ENCODE results near the gene TMEM79. TPM values are rescaled to one million over a fixed set of nuclear protein-coding genes. Genes with fewer than 3 reads are reported as not detected.

TMEM79 gene
- total RNA-seq, 1 experiment from 2014 or later, result 12.8 TPM

DNA sequence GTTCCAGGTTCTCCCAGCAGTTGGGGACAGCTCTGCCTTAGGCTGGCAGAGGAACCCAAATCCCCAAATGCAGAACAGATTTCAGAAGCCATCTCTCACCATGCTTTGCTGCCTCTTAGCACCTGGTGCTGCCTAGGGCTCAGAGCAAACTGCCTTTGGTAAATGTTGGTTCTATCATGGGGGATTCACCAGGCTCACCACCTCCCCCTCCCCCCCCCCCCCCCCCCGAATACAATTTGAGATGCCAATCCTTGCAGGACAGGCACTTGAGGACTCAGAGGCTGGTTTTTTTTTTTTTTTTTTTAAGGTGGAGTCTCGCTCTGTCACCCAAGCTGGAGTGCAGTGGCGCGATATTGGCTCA, 35.8 kb upstream of the TMEM79 start:
- CTCF ChIA-PET, result interaction anchor here (0.7 to 0.9 kb wide), 3 partner anchors 18 to 1701 kb away, joined by 3 to 9 read pairs (median 5); no protein-coding TSS in a partner anchor
- no peaks in the 10 kb centered on the region for H3K4me1 Mint-ChIP-seq (ENCODE audit: low read depth, unreplicated experiment)
- TF ChIP-seq CTCF (IDR thresholded peaks at IDR 0.05; ENCODE audit: unreplicated experiment), result no peak
- intact Hi-C loops (cut with micrococcal nuclease; ENCODE audit: unreplicated experiment), result no loop called here
- no peak for DNase-seq
- peaks cover 48% of the 10 kb centered on the region for H3K36me3 Mint-ChIP-seq (ENCODE audit: insufficient read depth, unreplicated experiment)
- no peak overlapping the region for H3K27ac Mint-ChIP-seq (ENCODE audit: unreplicated experiment)
- peaks cover 23% of the 10 kb centered on the region for H3K27me3 Mint-ChIP-seq (ENCODE audit: unreplicated experiment)
- no TSS peak for BruUV-seq (replicated peaks)
- H3K9me3 Mint-ChIP-seq (ENCODE audit: low read depth, unreplicated experiment), result no peaks in the 10 kb centered on the region
- H3K4me3 Mint-ChIP-seq (ENCODE audit: low read depth, unreplicated experiment), result no peak overlapping the region

DNA sequence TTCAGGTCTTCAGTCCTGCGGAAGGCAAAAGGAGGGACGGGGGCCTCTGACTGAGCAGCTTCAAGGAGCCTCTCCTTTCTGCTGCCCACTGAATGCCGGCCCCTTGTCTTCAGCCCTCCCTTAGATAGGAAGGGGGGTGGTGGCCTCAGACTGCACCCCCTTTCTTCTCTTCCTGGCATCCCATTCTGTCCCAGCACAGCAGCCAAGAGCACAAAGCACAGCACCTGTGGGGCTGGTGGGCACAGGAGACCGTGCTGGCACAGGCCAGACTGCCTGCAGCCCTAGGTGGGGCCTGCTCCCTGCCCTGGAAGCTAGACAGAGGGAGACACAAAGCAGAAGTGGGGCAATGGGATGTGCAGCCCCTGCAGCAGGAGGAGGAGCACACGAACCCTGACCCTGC, 34.5 kb upstream of the TMEM79 start:
- no TSS peak for BruUV-seq (replicated peaks)
- Mint-ChIP-seq H3K36me3 (ENCODE audit: insufficient read depth, unreplicated experiment) (peaks cover 41% of the 10 kb centered on the region), H3K4me3 (ENCODE audit: low read depth, unreplicated experiment) (no peak overlapping the region), H3K9me3 (ENCODE audit: low read depth, unreplicated experiment) (no peaks in the 10 kb centered on the region), H3K27ac (ENCODE audit: unreplicated experiment) (no peak overlapping the region), H3K4me1 (ENCODE audit: low read depth, unreplicated experiment) (no peaks in the 10 kb centered on the region), H3K27me3 (ENCODE audit: unreplicated experiment) (peaks cover 22% of the 10 kb centered on the region)
- DNase-seq, result no peak
- CTCF ChIA-PET, result no interaction called here
- no peak for TF ChIP-seq CTCF (IDR thresholded peaks at IDR 0.05; ENCODE audit: unreplicated experiment)
- intact Hi-C loops (cut with micrococcal nuclease; ENCODE audit: unreplicated experiment), result no loop called here

- H3K4me1 Mint-ChIP-seq (ENCODE audit: low read depth, unreplicated experiment), result no peaks in the 10 kb centered on the region
Measured at GRCh38 chr1:156251527-156251926, 32.6 kb upstream of the TMEM79 start.

GRCh38 chr1:156253634-156254033, 30.5 kb upstream of the TMEM79 start:
- Mint-ChIP-seq H3K27me3 (ENCODE audit: unreplicated experiment) (no peaks in the 10 kb centered on the region), H3K9me3 (ENCODE audit: low read depth, unreplicated experiment) (no peaks in the 10 kb centered on the region), H3K27ac (ENCODE audit: unreplicated experiment) (no peak overlapping the region), H3K4me3 (ENCODE audit: low read depth, unreplicated experiment) (no peak overlapping the region), H3K4me1 (ENCODE audit: low read depth, unreplicated experiment) (no peaks in the 10 kb centered on the region), H3K36me3 (ENCODE audit: insufficient read depth, unreplicated experiment) (peaks cover 37% of the 10 kb centered on the region)
- no TSS peak for BruUV-seq (replicated peaks)
- no peak for DNase-seq
- TF ChIP-seq CTCF (IDR thresholded peaks at IDR 0.05; ENCODE audit: unreplicated experiment), result no peak
- intact Hi-C loops (cut with micrococcal nuclease; ENCODE audit: unreplicated experiment), result no loop called here
- CTCF ChIA-PET, result no interaction called here

More at GRCh38 chr1:156251527-156251926, 32.6 kb upstream of the TMEM79 start:
- CTCF ChIA-PET, result interaction anchor here (0.6 kb wide), 1 partner anchor 855 kb away, joined by 4 read pairs; no protein-coding TSS in a partner anchor
- intact Hi-C loops (cut with micrococcal nuclease; ENCODE audit: unreplicated experiment), result no loop called here
- BruUV-seq (replicated peaks), result no TSS peak
- H3K9me3 Mint-ChIP-seq (ENCODE audit: low read depth, unreplicated experiment), result no peaks in the 10 kb centered on the region
- no peak for DNase-seq
- no peak overlapping the region for H3K27ac Mint-ChIP-seq (ENCODE audit: unreplicated experiment)
- peaks cover 2% of the 10 kb centered on the region for H3K27me3 Mint-ChIP-seq (ENCODE audit: unreplicated experiment)
- peaks cover 39% of the 10 kb centered on the region for H3K36me3 Mint-ChIP-seq (ENCODE audit: insufficient read depth, unreplicated experiment)
- no peak for TF ChIP-seq CTCF (IDR thresholded peaks at IDR 0.05; ENCODE audit: unreplicated experiment)
- H3K4me3 Mint-ChIP-seq (ENCODE audit: low read depth, unreplicated experiment), result no peak overlapping the region
